H1 (cell line): Measurements from ENCODE around the gene KLHL30. TPM values are rescaled to one million over a fixed set of nuclear protein-coding genes. Genes with fewer than 3 reads are reported as not detected.

Experiments
- ATF3 ChIP-seq: IDR thresholded peaks from 2 replicates; pipeline ENCODE4 v1.6.1; 2011; ENCODE audit warnings: low read depth, mild to moderate bottlenecking, low read length; ENCODE audit not compliant: insufficient read depth
- BCL11A ChIP-seq, 2 experiments: IDR thresholded peaks; one replicate each; pipeline ENCODE4 v1.6.1; 2011; ENCODE audit warnings: low read depth in 2 of 2, low read length in 2 of 2, mild to moderate bottlenecking in 2 of 2
- CBX8 ChIP-seq: fragments of 300-800, 300-1000 bp; sonication (generic); IDR thresholded peaks from 2 replicates; pipeline ENCODE4 v1.7.1; 2016; ENCODE audit warnings: low read depth, low read length, borderline replicate concordance
- CHD1 ChIP-seq: IDR thresholded peaks from 2 replicates; pipeline ENCODE4 v1.6.1; 2012; ENCODE audit warnings: low read depth, low read length, improper control_type of control experiment
- EP300 ChIP-seq, 2 experiments: IDR thresholded peaks; 1 replicate in 1 of 2; 2 replicates in 1 of 2; pipeline ENCODE4 v1.6.1; 2011 to 2012; ENCODE audit warnings: low read depth in 2 of 2, low read length in 2 of 2, mild to moderate bottlenecking in 2 of 2, borderline replicate concordance in 1 of 2, inconsistent platforms in 1 of 2, moderate library complexity in 1 of 2
- GABPA ChIP-seq: IDR thresholded peaks from 2 replicates; pipeline ENCODE4 v1.6.1; 2011; ENCODE audit warnings: mild to moderate bottlenecking, low read length, moderate library complexity, borderline replicate concordance; ENCODE audit not compliant: insufficient read depth
- GTF2F1 ChIP-seq: IDR thresholded peaks from 2 replicates; pipeline ENCODE4 v1.6.1; 2012; ENCODE audit warnings: low read depth, low read length, improper control_type of control experiment, borderline replicate concordance
- KDM1A ChIP-seq: fragments of 200-600, 300-600 bp; sonication (generic); IDR thresholded peaks from 2 replicates; pipeline ENCODE4 v1.7.1; 2016; ENCODE audit warnings: mild to moderate bottlenecking, low read length, borderline replicate concordance
- KDM4A ChIP-seq: IDR thresholded peaks from one replicate; pipeline ENCODE4 v1.7.1; 2012; ENCODE audit warnings: low read depth, mild to moderate bottlenecking, moderate library complexity, low read length, inconsistent platforms; ENCODE audit not compliant: severe bottlenecking
- MAFK ChIP-seq: IDR thresholded peaks from 2 replicates; pipeline ENCODE4 v1.6.1; 2012; ENCODE audit warnings: low read depth, mild to moderate bottlenecking, improper control_type of control experiment, low read length
- POLR2A ChIP-seq, 2 experiments: IDR thresholded peaks; 1 replicate in 1 of 2; 2 replicates in 1 of 2; pipeline ENCODE4 v1.6.1; 2011; ENCODE audit warnings: low read depth in 2 of 2, low read length in 2 of 2, mild to moderate bottlenecking in 2 of 2; ENCODE audit errors: control extremely low read depth in 1 of 2
- RXRA ChIP-seq: IDR thresholded peaks from 2 replicates; pipeline ENCODE4 v1.6.1; 2011; ENCODE audit warnings: low read depth, mild to moderate bottlenecking, low read length, moderate library complexity; ENCODE audit not compliant: insufficient read depth
- SAP30 ChIP-seq: fragments of 300-600 bp; sonication (generic); IDR thresholded peaks from 2 replicates; pipeline ENCODE4 v1.7.1; 2012; ENCODE audit warnings: low read length, moderate library complexity, mild to moderate bottlenecking, inconsistent platforms; ENCODE audit not compliant: insufficient read depth, insufficient replicate concordance
- SIN3A ChIP-seq, 2 experiments: IDR thresholded peaks in 1 of 2; conservative IDR thresholded peaks in 1 of 2; 2 replicates each; pipeline ENCODE4 v1.6.1; 2011 to 2012; ENCODE audit warnings: low read length in 2 of 2, improper control_type of control experiment in 1 of 2, low read depth in 1 of 2, mild to moderate bottlenecking in 1 of 2
- SIRT6 ChIP-seq: IDR thresholded peaks from one replicate; pipeline ENCODE4 v1.7.1; 2012; ENCODE audit warnings: low read length, inconsistent platforms
- SP1 ChIP-seq: IDR thresholded peaks from 2 replicates; pipeline ENCODE4 v1.6.1; 2011; ENCODE audit warnings: low read depth, low read length
- SUZ12 ChIP-seq: fragments of 200-600 bp; sonication (generic); IDR thresholded peaks from 2 replicates; pipeline ENCODE4 v1.6.1; 2012; ENCODE audit warnings: mild to moderate bottlenecking, inconsistent platforms, low read length, moderate library complexity, mixed read lengths
- TAF1 ChIP-seq: IDR thresholded peaks from 2 replicates; pipeline ENCODE4 v1.6.1; 2011; ENCODE audit warnings: mild to moderate bottlenecking, low read depth, low read length
- TCF12 ChIP-seq: IDR thresholded peaks from 2 replicates; pipeline ENCODE4 v1.6.1; 2011; ENCODE audit warnings: low read depth, mild to moderate bottlenecking, low read length
- USF2 ChIP-seq: IDR thresholded peaks from 2 replicates; pipeline ENCODE4 v1.6.1; 2011; ENCODE audit warnings: low read length, improper control_type of control experiment
- ZNF274 ChIP-seq: IDR thresholded peaks from 2 replicates; pipeline ENCODE4 v1.7.0; 2012; ENCODE audit warnings: low read length, borderline replicate concordance; ENCODE audit errors: extremely low read depth
- polyA plus RNA-seq, 7 experiments: library from polyadenylated mRNA; depleted of rRNA in 3 of 7; stranded (reverse) in 5 of 7; unstranded in 2 of 7; fragments of >200 nt in 5 of 7; fragments of 200-250 nt in 2 of 7; gene quantifications; 1 replicate in 5 of 7; 2 replicates in 1 of 7; 4 replicates in 1 of 7; pipeline versions ENCODE4 v1.2.1 to v1.2.3, GENCODE V29; 2011 to 2013; ENCODE audit warnings: missing spikeins in 2 of 7, mixed read lengths in 2 of 7
- total RNA-seq: library from RNA; stranded (reverse); fragmentation: NEBNext Ultra II Directional; extraction: Animal tissue kit (Norgen Biotek cat#: 25700); gene quantifications from 2 replicates; pipeline ENCODE4 v1.2.1, GENCODE V29; 2021

The KLHL30 gene
- total and polyA plus RNA-seq, 2 of the 8 experiments (the other 6 are each of a cell fraction or from before 2014, with no cell fraction given), result not detected

DNA sequence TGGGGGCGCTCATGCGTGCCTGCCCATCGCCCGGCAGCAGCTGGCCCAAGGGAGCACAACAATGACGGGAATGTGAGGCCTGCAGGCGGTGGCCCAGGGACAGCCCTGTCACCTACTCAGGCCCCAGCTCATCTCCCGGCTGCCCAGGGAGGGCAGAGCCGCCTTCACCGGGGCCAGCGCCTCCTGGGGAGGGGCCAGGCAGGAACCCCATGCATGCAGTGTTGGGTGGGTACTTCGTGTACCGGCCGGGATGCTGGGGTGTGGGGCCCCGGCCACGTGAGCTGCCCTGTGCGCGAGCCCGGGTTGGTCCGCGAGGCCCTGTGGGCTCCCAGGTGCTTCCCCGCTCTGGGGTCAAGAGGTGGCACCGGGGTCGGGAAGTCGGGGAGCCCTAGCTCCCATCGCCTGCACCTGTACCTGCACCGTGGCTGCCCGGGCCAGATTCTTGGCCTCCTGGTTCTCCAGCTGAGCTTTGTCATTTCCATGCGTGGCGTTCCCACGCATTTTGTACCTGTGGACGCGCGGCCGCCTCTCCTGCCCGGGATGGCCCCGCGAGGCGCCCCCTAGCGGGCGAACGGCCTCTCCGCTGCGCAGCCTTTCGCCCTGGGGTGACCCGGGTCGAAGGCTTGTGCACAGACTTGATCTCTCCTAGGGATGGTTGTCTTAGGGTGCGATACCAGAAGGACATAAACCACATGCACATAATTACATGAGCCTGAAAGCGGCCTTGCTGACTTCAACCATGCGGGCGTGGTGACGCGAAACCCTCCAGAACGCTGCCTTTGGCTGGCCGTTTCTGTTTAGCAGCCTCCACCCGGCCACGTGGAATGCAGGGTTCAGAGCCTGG is 950 bp downstream of the KLHL30 start (continued):
- TF ChIP-seq KDM1A (no peak), SAP30 (no peak), CBX8 (no peak), EP300 (IDR thresholded peaks at IDR 0.05; ENCODE audit: borderline replicate concordance in 1 of 2, low read depth in 2 of 2, low read length in 2 of 2) (no peak), SIN3A (conservative IDR thresholded peaks at IDR 0.05 in 1 of 2, IDR thresholded peaks at IDR 0.05 in 1 of 2; ENCODE audit: low read depth in 1 of 2, low read length in 2 of 2) (no peak), USF2 (no peak), SP1 (no peak), TAF1 (no peak), SIRT6 (no peak), ATF3 (no peak), TCF12 (no peak), GTF2F1 (no peak), MAFK (no peak), POLR2A (IDR thresholded peaks at IDR 0.05; ENCODE audit: control extremely low read depth in 1 of 2, low read depth in 2 of 2, low read length in 2 of 2) (no peak), GABPA (peak; percentile 59; the same call in 1 of the 2 replicates), KDM4A (no peak), ZNF274 (no peak), CHD1 (no peak), RXRA (no peak), BCL11A (IDR thresholded peaks at IDR 0.05; ENCODE audit: low read depth in 2 of 2, low read length in 2 of 2) (no peak), SUZ12 (no peak)
